HepG2 (cell line): ENCODE results near the gene AGFG1. TPM values are rescaled to one million over a fixed set of nuclear protein-coding genes. Genes with fewer than 3 reads are reported as not detected.

Experiments
- ADNP ChIP-seq: sonication (generic); formaldehyde crosslinking; IDR thresholded peaks from 2 replicates; pipeline ENCODE4 v1.4.0; 2020; ENCODE audit warnings: missing genetic modification reagents
- CEBPG ChIP-seq: IDR thresholded peaks from 2 replicates; pipeline ENCODE4 v1.6.1; 2016
- CERS6 ChIP-seq: sonication (generic); formaldehyde crosslinking; IDR thresholded peaks from 2 replicates; pipeline ENCODE4 v1.5.0; 2020; ENCODE audit warnings: missing genetic modification reagents
- DNMT3B ChIP-seq: conservative IDR thresholded peaks from 2 replicates; pipeline ENCODE4 v1.6.1; 2016; ENCODE audit warnings: missing biosample characterization, control low read depth
- FOXP1 ChIP-seq, 2 experiments: fragments of 450-650 bp in 1 of 2; IDR thresholded peaks; 2 replicates each; pipeline ENCODE4 v1.6.1; 2017 to 2018; ENCODE audit warnings: antibody characterized with exemption in 1 of 2
- GRHL1 ChIP-seq: sonication (generic); formaldehyde crosslinking; conservative IDR thresholded peaks from 2 replicates; pipeline ENCODE4 v1.8.0; 2022; ENCODE audit warnings: missing genetic modification reagents
- HIVEP1 ChIP-seq: sonication (generic); formaldehyde crosslinking; IDR thresholded peaks from 2 replicates; pipeline ENCODE4 v1.4.0; 2020; ENCODE audit warnings: mild to moderate bottlenecking, missing genetic modification reagents
- NCOA1 ChIP-seq: sonication (generic); formaldehyde crosslinking; IDR thresholded peaks from 2 replicates; pipeline ENCODE4 v1.9.0; 2021; ENCODE audit warnings: missing genetic modification reagents
- NR1H2 ChIP-seq: sonication (generic); formaldehyde crosslinking; IDR thresholded peaks from 2 replicates; pipeline ENCODE4 v1.8.1; 2022; ENCODE audit warnings: low read depth, missing genetic modification reagents, borderline replicate concordance
- REL ChIP-seq: sonication (generic); formaldehyde crosslinking; conservative IDR thresholded peaks from 2 replicates; pipeline ENCODE4 v1.8.0; 2022; ENCODE audit warnings: mild to moderate bottlenecking, missing genetic modification reagents, moderate library complexity
- SIN3B ChIP-seq: fragments of 150-350 bp; IDR thresholded peaks from 2 replicates; pipeline ENCODE4 v1.6.1; 2014; ENCODE audit warnings: low read length
- SKIL ChIP-seq: sonication (generic); formaldehyde crosslinking; IDR thresholded peaks from 2 replicates; pipeline ENCODE4 v1.8.0; 2022; ENCODE audit warnings: missing genetic modification reagents, mild to moderate bottlenecking, moderate library complexity, borderline replicate concordance
- ZBTB14 ChIP-seq: sonication (generic); formaldehyde crosslinking; IDR thresholded peaks from 2 replicates; pipeline ENCODE4 v1.4.0; 2020; ENCODE audit warnings: missing genetic modification reagents
- ZNF264 ChIP-seq: sonication (generic); formaldehyde crosslinking; IDR thresholded peaks from 2 replicates; pipeline ENCODE4 v1.4.0; 2020; ENCODE audit warnings: missing genetic modification reagents
- ZNF362 ChIP-seq: sonication (generic); formaldehyde crosslinking; IDR thresholded peaks from 2 replicates; pipeline ENCODE4 v1.4.0; 2020; ENCODE audit warnings: missing genetic modification reagents, mild to moderate bottlenecking, borderline replicate concordance
- ZNF383 ChIP-seq: sonication (generic); formaldehyde crosslinking; IDR thresholded peaks from 2 replicates; pipeline ENCODE4 v1.4.0; 2020; ENCODE audit warnings: missing genetic modification reagents, mild to moderate bottlenecking, borderline replicate concordance
- ZNF510 ChIP-seq: sonication (generic); formaldehyde crosslinking; IDR thresholded peaks from 2 replicates; pipeline ENCODE4 v1.4.0; 2020; ENCODE audit warnings: low read depth, mild to moderate bottlenecking, missing genetic modification reagents
- ZNF749 ChIP-seq: sonication (generic); formaldehyde crosslinking; IDR thresholded peaks from 2 replicates; pipeline ENCODE4 v1.8.0; 2022; ENCODE audit warnings: mild to moderate bottlenecking, missing genetic modification reagents, moderate library complexity, borderline replicate concordance
- ZNF816 ChIP-seq: sonication (generic); formaldehyde crosslinking; IDR thresholded peaks from 2 replicates; pipeline ENCODE4 v1.8.0; 2022; ENCODE audit warnings: missing genetic modification reagents, mild to moderate bottlenecking, borderline replicate concordance
- ZSCAN29 ChIP-seq: sonication (generic); formaldehyde crosslinking; conservative IDR thresholded peaks from 2 replicates; pipeline ENCODE4 v1.4.0; 2020; ENCODE audit warnings: mild to moderate bottlenecking, missing genetic modification reagents
- polyA plus RNA-seq, 8 experiments: library from polyadenylated mRNA; depleted of rRNA in 3 of 8; stranded (reverse) in 7 of 8; unstranded in 1 of 8; fragments of >200 nt; fragmentation: Illumina TruSeq in 4 of 8; extraction: Trizol in 4 of 8; gene quantifications; 2 replicates each; pipeline versions ENCODE4 v1.2.1 to v1.2.3, GENCODE V29; 2011 to 2016; ENCODE audit warnings: low read depth in 4 of 8, missing spikeins in 1 of 8, mixed read lengths in 1 of 8; ENCODE audit not compliant: insufficient read depth in 1 of 8
- total RNA-seq, 5 experiments: library from RNA; depleted of rRNA; stranded (reverse); fragments of >200 nt; fragmentation: Illumina TruSeq; extraction: Trizol; gene quantifications; 2 replicates each; pipeline ENCODE4 v1.2.3, GENCODE V29; 2016; ENCODE audit warnings: low read depth in 1 of 5
- TF ChIP-seq, protein P1 (sequence below): IDR thresholded peaks from 2 replicates; pipeline ENCODE4 v1.6.1; 2016; ENCODE audit warnings: missing compliant biosample characterization, missing genetic modification reagents, borderline replicate concordance

AGFG1 gene
- total and polyA plus RNA-seq, 2 of the 13 experiments (the other 11 are each of a cell fraction or from before 2014, with no cell fraction given): 145 to 168 TPM

- TF ChIP-seq ZNF362 (CRISPR knock-in tag) (0 out of 2 replicates have a peak, but pooled peaks have one; percentile 75), NR1H2 (CRISPR knock-in tag) (no peak), GRHL1 (CRISPR knock-in tag) (no peak), REL (CRISPR knock-in tag) (no peak), ZNF383 (CRISPR knock-in tag) (no peak), CERS6 (CRISPR knock-in tag) (no peak), ZNF816 (no peak; the same call in 1 of the 2 replicates), ZBTB14 (CRISPR knock-in tag) (no peak), SKIL (CRISPR knock-in tag) (peak; percentile 17; the same call in 1 of the 2 replicates), HIVEP1 (CRISPR knock-in tag) (no peak), CEBPG (CRISPR knock-in tag) (peak; percentile 100), ZNF264 (CRISPR knock-in tag) (peak; percentile 90), ZNF510 (no peak), ADNP (CRISPR knock-in tag) (no peak), DNMT3B (CRISPR knock-in tag) (0 out of 2 replicates have a peak, but pooled peaks have one; percentile 49), NCOA1 (CRISPR knock-in tag) (0 out of 2 replicates have a peak, but pooled peaks have one; percentile 65), ZSCAN29 (CRISPR knock-in tag) (0 out of 2 replicates have a peak, but pooled peaks have one; percentile 65), FOXP1 (IDR thresholded peaks at IDR 0.05) (no peak), FOXP1 (CRISPR knock-in tag; IDR thresholded peaks at IDR 0.05) (peak; percentile 89), ZNF749 (peak; percentile 29; the same call in 1 of the 2 replicates), SIN3B (no peak)
- TF ChIP-seq, protein P1, sequence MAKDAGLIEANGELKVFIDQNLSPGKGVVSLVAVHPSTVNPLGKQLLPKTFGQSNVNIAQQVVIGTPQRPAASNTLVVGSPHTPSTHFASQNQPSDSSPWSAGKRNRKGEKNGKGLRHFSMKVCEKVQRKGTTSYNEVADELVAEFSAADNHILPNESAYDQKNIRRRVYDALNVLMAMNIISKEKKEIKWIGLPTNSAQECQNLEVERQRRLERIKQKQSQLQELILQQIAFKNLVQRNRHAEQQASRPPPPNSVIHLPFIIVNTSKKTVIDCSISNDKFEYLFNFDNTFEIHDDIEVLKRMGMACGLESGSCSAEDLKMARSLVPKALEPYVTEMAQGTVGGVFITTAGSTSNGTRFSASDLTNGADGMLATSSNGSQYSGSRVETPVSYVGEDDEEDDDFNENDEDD (CRISPR knock-in tag): peak; percentile 38; the same call in 1 of the 2 replicates
These were observed 20.9 kb upstream of the AGFG1 start (continued) for GRCh38 chr2:227450926-227451654.
